ENCODE measurements around the gene UCN2. TPM values are rescaled to one million over a fixed set of nuclear protein-coding genes. Genes with fewer than 3 reads are reported as not detected.
A peak's percentile ranks its signal among the peaks of the same experiment; 100 is the strongest.

The UCN2 gene
- total RNA-seq, 4 donors from 2014 or later: 1.5 TPM; not detected in 3

DNA sequence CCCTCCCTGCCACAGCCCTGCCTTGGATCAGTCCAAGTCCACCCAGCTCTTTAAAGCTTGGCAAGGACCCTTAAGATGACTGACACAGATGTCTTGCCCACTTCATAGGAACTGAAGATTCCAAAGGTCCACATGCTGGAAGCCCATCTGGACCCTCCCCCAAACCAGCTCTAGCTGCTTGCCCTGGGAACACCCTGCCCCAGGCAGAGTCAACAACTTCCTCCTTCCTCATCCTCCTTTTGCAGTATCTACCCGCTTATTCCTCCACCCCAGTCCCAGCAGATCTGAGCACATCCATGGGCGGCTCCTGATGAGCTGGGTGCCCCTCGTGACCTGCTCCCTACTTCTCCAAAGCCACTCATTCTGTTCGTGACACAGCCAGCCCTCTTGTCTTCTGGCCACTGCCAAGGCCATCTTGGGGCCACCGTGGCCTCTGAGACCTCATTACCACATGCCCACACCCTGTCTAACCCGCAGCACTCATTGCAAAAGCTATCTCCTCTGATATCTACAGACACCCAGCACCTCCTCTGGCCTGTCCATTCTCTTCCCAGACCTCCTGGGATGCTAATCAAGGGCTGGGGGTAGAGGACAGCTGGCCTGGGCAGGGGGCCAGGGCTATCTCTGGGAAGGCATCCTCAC lies 5.0 kb downstream of the UCN2 start:
- WGBS, 2 donors: 64 to 68% methylated on average over 6 of the region's 6 CpGs

DNA sequence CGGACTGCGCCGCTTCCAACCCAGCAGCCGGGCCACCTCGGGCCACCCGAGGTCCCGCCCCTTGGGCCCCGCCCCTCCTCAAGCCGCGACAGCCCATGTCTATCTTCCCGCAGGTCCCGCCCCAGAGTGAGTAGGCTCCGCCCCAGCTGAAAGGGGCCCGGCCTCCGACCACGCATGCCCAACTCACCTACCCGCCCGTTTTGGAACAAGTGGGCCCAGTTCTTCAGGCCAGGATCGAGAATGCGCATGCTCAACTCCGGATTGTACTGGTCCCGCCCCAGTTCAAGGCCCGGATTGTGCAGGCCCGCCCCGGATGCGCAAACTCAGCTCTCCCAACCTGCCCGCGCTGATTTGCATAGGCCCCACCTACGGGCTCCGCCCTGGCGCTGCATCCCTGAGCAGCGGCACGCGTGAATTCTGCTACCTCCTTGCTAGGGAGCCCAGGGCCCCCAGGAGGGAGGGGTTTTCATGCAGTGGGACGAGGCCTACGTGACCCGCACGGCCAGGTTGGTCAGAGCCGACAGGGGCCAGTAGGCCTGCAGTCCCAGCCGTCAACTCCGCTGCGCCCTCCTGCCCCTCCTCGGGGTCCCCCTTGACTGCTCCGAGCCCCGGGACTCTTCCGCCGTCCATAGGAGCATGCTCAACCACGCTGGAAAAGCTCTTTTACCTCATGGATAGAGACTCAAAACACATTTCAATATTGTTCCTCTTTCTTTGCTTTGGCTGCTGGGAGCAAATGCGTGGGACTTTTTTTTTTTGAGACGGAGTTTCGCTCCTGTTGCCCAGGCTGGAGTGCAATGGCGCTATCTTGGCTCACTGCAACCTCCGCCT lies 6.6 kb downstream of the UCN2 start, which contains the start of gene PFKFB4:
TSS of gene PFKFB4 (minus strand) at position 8 of the 831 bp plus-strand sequence. CDS start 26 bp downstream, outside the sequence.
- peak within 1 kb of the TSS; percentile 39 to 83 (median 79) for H3K27ac ChIP-seq
- no peaks in the 10 kb centered on the region for H3K36me3 ChIP-seq
- peak within 1 kb of the TSS; percentile 36 to 69 (median 64) for H3K4me3 ChIP-seq
- no peaks in the 10 kb centered on the region for H3K9me3 ChIP-seq
- H3K4me1 ChIP-seq: peaks cover 0 to 57% (median 33%) of the 10 kb centered on the region in 4 donors
- WGBS, 2 donors: 0 to 1% methylated on average over 22 to 40 of the region's 53 CpGs
- peak; percentile 98 for DNase-seq (ENCODE audit: low spot score in 2 of 2)
- H3K27me3 ChIP-seq: no peaks in the 10 kb centered on the region
- TF ChIP-seq POLR2A (IDR thresholded peaks at IDR 0.05) (peak in 1 of 2 donors; percentile 57), EP300 (IDR thresholded peaks at IDR 0.05) (peak; percentile 74 to 96)
- TF ChIP-seq, protein P1, sequence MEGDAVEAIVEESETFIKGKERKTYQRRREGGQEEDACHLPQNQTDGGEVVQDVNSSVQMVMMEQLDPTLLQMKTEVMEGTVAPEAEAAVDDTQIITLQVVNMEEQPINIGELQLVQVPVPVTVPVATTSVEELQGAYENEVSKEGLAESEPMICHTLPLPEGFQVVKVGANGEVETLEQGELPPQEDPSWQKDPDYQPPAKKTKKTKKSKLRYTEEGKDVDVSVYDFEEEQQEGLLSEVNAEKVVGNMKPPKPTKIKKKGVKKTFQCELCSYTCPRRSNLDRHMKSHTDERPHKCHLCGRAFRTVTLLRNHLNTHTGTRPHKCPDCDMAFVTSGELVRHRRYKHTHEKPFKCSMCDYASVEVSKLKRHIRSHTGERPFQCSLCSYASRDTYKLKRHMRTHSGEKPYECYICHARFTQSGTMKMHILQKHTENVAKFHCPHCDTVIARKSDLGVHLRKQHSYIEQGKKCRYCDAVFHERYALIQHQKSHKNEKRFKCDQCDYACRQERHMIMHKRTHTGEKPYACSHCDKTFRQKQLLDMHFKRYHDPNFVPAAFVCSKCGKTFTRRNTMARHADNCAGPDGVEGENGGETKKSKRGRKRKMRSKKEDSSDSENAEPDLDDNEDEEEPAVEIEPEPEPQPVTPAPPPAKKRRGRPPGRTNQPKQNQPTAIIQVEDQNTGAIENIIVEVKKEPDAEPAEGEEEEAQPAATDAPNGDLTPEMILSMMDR (IDR thresholded peaks at IDR 0.05): peak in 2 of 5 experiments; percentile 12 to 40

More for the DNA sequence above, 5.0 kb downstream of the UCN2 start:
- Histone ChIP-seq H3K4me3 (no peak overlapping the region), H3K4me1 (peaks cover 0 to 68% (median 38%) of the 10 kb centered on the region in 4 donors), H3K9me3 (no peaks in the 10 kb centered on the region), H3K27me3 (no peaks in the 10 kb centered on the region), H3K36me3 (no peaks in the 10 kb centered on the region), H3K27ac (peak overlapping the region in 3 of 4 donors; percentile 50 to 81 (median 72))
- DNase-seq (ENCODE audit: low spot score in 2 of 2): peak; percentile 21 to 45
- TF ChIP-seq, protein P1 (IDR thresholded peaks at IDR 0.05): peak in 1 of 5 experiments; percentile 25
- TF ChIP-seq POLR2A (IDR thresholded peaks at IDR 0.05) (peak in 1 of 2 donors; percentile 8), EP300 (IDR thresholded peaks at IDR 0.05) (no peak)

DNA sequence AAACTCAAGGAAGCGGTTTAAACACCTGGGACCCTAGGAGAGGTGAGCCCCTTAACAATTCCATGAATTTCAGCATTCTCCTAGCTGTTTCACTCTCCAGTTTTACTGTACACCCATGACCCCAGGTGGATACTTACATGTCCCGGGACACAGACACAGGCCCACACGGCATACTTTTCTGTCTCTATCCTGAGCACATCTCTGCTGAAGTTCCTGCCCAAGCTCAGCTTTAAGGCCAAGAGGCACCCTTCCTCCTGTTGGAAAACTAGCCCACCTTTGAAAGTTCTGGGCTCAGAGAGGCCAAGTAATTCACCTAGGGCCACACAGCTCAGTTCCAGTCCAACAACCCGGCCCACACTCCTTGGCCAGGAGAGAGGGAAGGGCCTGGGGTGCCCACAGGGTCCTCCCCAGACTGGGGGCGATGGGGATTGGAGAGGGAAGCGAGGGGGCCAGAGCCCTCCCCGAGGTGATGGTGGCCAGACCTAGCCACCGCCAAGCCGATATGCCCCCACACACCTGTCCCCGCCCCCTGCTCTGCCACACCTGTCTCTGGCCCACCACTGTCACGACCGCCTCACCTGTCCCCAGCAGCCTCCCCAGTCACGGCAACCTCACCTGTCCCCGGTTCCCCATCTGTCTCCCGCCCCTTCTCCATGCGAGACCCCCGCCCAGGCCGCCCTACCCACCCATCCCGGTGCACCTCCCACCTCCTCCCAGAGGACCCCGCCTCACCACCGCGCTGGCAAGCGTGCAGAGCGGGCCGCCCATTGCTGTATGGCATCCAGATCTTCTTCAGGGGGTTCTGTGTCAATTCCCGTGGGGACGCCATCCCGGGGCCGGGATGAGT lies 7.4 kb downstream of the UCN2 start:
- no peak for TF ChIP-seq POLR2A (IDR thresholded peaks at IDR 0.05)
- TF ChIP-seq, protein P1 (IDR thresholded peaks at IDR 0.05): no peak
- no peak for TF ChIP-seq EP300 (IDR thresholded peaks at IDR 0.05)
- peak overlapping the region; percentile 39 to 83 (median 78) for H3K27ac ChIP-seq
- H3K27me3 ChIP-seq: no peaks in the 10 kb centered on the region
- no peaks in the 10 kb centered on the region for H3K9me3 ChIP-seq
- H3K4me3 ChIP-seq: peak overlapping the region; percentile 36 to 69 (median 62)
- DNase-seq (ENCODE audit: low spot score in 2 of 2): no peak
- 16 to 17% methylated on average over 25 to 29 of the region's 29 CpGs for WGBS, 2 donors
- H3K4me1 ChIP-seq: peaks cover 0 to 52% (median 32%) of the 10 kb centered on the region in 4 donors
- H3K36me3 ChIP-seq: no peaks in the 10 kb centered on the region

DNA sequence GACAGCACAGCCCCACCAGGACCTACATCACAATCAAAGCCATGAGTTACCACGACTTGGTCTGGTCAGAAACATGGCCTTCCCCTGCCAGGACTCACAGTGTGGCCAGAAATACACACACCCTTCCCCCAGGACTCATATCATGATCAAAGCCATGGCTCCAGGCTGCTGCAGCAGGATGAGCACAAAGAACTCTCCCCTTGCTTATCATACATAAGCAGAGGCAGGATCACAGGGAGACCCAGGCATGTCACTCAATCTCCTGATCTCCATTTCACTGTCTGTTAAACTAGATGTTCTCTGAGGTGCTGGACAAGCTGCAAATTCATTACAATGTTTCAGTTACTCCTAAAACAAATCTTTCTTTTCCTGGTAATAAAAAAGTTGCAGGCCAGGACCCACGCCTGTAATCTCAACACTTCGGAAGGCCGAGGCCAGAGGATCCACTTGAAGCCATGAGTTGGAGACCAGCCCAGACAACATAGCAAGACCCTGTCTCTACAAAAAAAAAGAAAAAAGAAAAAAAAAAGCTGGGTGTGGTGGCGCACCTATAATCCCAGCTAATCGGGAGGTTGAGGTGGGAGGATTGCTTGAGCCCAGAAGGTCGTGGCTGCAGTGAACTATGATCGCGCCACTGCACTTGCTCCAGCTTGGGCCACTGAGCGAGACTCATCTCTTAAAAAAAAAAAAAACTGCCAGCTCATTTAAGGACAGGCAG lies 8.2 kb downstream of the UCN2 start:
- 86% methylated on average over 10 of the region's 10 CpGs for WGBS, 2 donors
- H3K4me3 ChIP-seq: no peak overlapping the region
- no peaks in the 10 kb centered on the region for H3K27me3 ChIP-seq
- TF ChIP-seq EP300 (IDR thresholded peaks at IDR 0.05): no peak
- TF ChIP-seq POLR2A (IDR thresholded peaks at IDR 0.05): no peak
- TF ChIP-seq, protein P1 (IDR thresholded peaks at IDR 0.05): no peak
- no peaks in the 10 kb centered on the region for H3K9me3 ChIP-seq
- H3K36me3 ChIP-seq: no peaks in the 10 kb centered on the region
- H3K27ac ChIP-seq: peak overlapping the region in 1 of 4 donors; percentile 78
- H3K4me1 ChIP-seq: peaks cover 0 to 44% (median 27%) of the 10 kb centered on the region in 4 donors
- no peak for DNase-seq (ENCODE audit: low spot score in 2 of 2)

All from tibial nerve (tissue), 4 donors.